Measurements from ENCODE around the gene VASH1. TPM values are rescaled to one million over a fixed set of nuclear protein-coding genes. Genes with fewer than 3 reads are reported as not detected.

The VASH1 gene
- total and polyA plus RNA-seq, 10 donors, result 6.4 to 39.1 (median 19.5) TPM

- WGBS, 5 donors, result 61 to 82% (median 76%) methylated on average over 2 of the region's 2 CpGs
- no peak for TF ChIP-seq CTCF (IDR thresholded peaks at IDR 0.05 in 8 of 11, conservative IDR thresholded peaks at IDR 0.05 in 3 of 11)
- TF ChIP-seq POLR2AphosphoS5 (IDR thresholded peaks at IDR 0.05), result no peak
- TF ChIP-seq POLR2A (IDR thresholded peaks at IDR 0.05), result no peak
- H3K27ac ChIP-seq, result peak overlapping the region in 7 of 8 donors; percentile 1 to 82 (median 51)
- H3K36me3 ChIP-seq, result peaks cover 0 to 94% (median 31%) of the 10 kb centered on the region in 6 donors
- no peaks in the 10 kb centered on the region for H3K9me3 ChIP-seq
- H3K4me1 ChIP-seq, result peaks cover 4 to 89% (median 40%) of the 10 kb centered on the region in 6 donors
- no peak overlapping the region for H3K4me3 ChIP-seq
- DNase-seq, result peak; percentile 45
- intact Hi-C loops (cut with DNase I; ENCODE audit: low total_unique reads), result no loop called here
- H3K27me3 ChIP-seq (replicated peaks in 1 of 7), result no peaks in the 10 kb centered on the region
Observed at GRCh38 chr14:76781648-76782051, 20.4 kb downstream of the VASH1 start.

GRCh38 chr14:76782115-76782884 is 21.0 kb downstream of the VASH1 start:
- no peaks in the 10 kb centered on the region for H3K9me3 ChIP-seq
- peaks cover 0 to 95% (median 36%) of the 10 kb centered on the region in 6 donors for H3K36me3 ChIP-seq
- no peak overlapping the region for H3K4me3 ChIP-seq
- no peaks in the 10 kb centered on the region for H3K27me3 ChIP-seq (replicated peaks in 1 of 7)
- peak; percentile 57 for DNase-seq
- peak overlapping the region in 7 of 8 donors; percentile 22 to 82 (median 51) for H3K27ac ChIP-seq
- intact Hi-C loops (cut with DNase I; ENCODE audit: low total_unique reads), result no loop called here
- peaks cover 0 to 83% (median 38%) of the 10 kb centered on the region in 6 donors for H3K4me1 ChIP-seq
- TF ChIP-seq POLR2AphosphoS5 (IDR thresholded peaks at IDR 0.05) (peak in 1 of 3 donors; percentile 5), CTCF (IDR thresholded peaks at IDR 0.05 in 8 of 11, conservative IDR thresholded peaks at IDR 0.05 in 3 of 11) (no peak)
- 80 to 91% (median 82%) methylated on average over 10 of the region's 10 CpGs for WGBS, 5 donors

GRCh38 chr14:76782885-76783566 is 21.8 kb downstream of the VASH1 start:
- H3K36me3 ChIP-seq, result peaks cover 0 to 96% (median 43%) of the 10 kb centered on the region in 6 donors
- intact Hi-C loops (cut with DNase I; ENCODE audit: low total_unique reads), result no loop called here
- WGBS, 5 donors, result 33 to 48% (median 39%) methylated on average over 8 to 9 of the region's 9 CpGs

More at GRCh38 chr14:76782885-76783566, 21.8 kb downstream of the VASH1 start:
- Histone ChIP-seq H3K27ac (peak overlapping the region in 7 of 8 donors; percentile 33 to 82 (median 51)), H3K4me3 (no peak overlapping the region), H3K9me3 (no peaks in the 10 kb centered on the region), H3K4me1 (peaks cover 0 to 80% (median 34%) of the 10 kb centered on the region in 6 donors), H3K27me3 (replicated peaks in 1 of 7) (no peaks in the 10 kb centered on the region)
- DNase-seq, result peak; percentile 53
- TF ChIP-seq POLR2AphosphoS5 (IDR thresholded peaks at IDR 0.05), result peak in 1 of 3 donors; percentile 11
- TF ChIP-seq CTCF (IDR thresholded peaks at IDR 0.05 in 8 of 11, conservative IDR thresholded peaks at IDR 0.05 in 3 of 11), result no peak
